GM23338 (cell line): ENCODE data around the gene SPATA31C1. TPM values are rescaled to one million over a fixed set of nuclear protein-coding genes. Genes with fewer than 3 reads are reported as not detected.

Experiments
- ATAC-seq: fragments of 200-7000 bp; cut with Tn5 transposase; 3 replicates; pipeline ENCODE4 v1.9.1; 2020
- DNase-seq: peaks from one replicate; pipeline ENCODE4 v3.0.0-alpha.2; 2015; ENCODE audit warnings: low spot score
- H2AFZ ChIP-seq: fragments of 200-600 bp; sonication (generic); 2 replicates; pipeline ENCODE4 v1.8.0; 2016; ENCODE audit warnings: antibody characterized with exemption, mild to moderate bottlenecking, moderate library complexity
- H3F3A ChIP-seq: fragments of 200-600 bp; sonication (generic); replicated peaks from 2 replicates; pipeline ENCODE4 v1.8.0; 2017; ENCODE audit warnings: antibody characterized with exemption, mixed run types, low read depth
- H3K27ac ChIP-seq: fragments of 200-600 bp; sonication (generic); 2 replicates; pipeline ENCODE4 v1.6.1; 2016; ENCODE audit warnings: low read depth
- H3K27me3 ChIP-seq: fragments of 200-600 bp; sonication (generic); 2 replicates; pipeline ENCODE4 v1.8.0; 2016; ENCODE audit warnings: mild to moderate bottlenecking, mixed run types, moderate library complexity; ENCODE audit not compliant: insufficient read depth
- H3K36me3 ChIP-seq: fragments of 200-600 bp; sonication (generic); 2 replicates; pipeline ENCODE4 v1.8.0; 2016; ENCODE audit warnings: mild to moderate bottlenecking; ENCODE audit not compliant: insufficient read depth
- H3K4me1 ChIP-seq: fragments of 200-600 bp; sonication (generic); 2 replicates; pipeline ENCODE4 v1.8.0; 2016; ENCODE audit warnings: mild to moderate bottlenecking, moderate library complexity; ENCODE audit not compliant: insufficient read depth
- H3K4me2 ChIP-seq: fragments of 200-600 bp; sonication (generic); 2 replicates; pipeline ENCODE4 v1.7.1; 2017; ENCODE audit warnings: mixed run types
- H3K4me3 ChIP-seq: fragments of 200-600 bp; sonication (generic); 2 replicates; pipeline ENCODE4 v1.6.1; 2016; ENCODE audit warnings: mixed run types
- H3K79me2 ChIP-seq: fragments of 200-600 bp; sonication (generic); replicated peaks from 2 replicates; pipeline ENCODE4 v1.8.0; 2017; ENCODE audit warnings: mild to moderate bottlenecking; ENCODE audit not compliant: insufficient read depth
- H3K9me2 ChIP-seq: fragments of 200-600 bp; sonication (generic); 2 replicates; pipeline ENCODE4 v1.8.0; 2017; ENCODE audit not compliant: insufficient read depth
- H4K20me1 ChIP-seq: fragments of 200-600 bp; sonication (generic); replicated peaks from 2 replicates; pipeline ENCODE4 v1.8.0; 2017; ENCODE audit warnings: mild to moderate bottlenecking; ENCODE audit not compliant: insufficient read depth
- H3K27ac Mint-ChIP-seq: 2 replicates; pipeline ENCODE4 v1.8.0; 2020; ENCODE audit warnings: inconsistent platforms, mild to moderate bottlenecking, moderate library complexity, mixed read lengths
- H3K27me3 Mint-ChIP-seq: 3 replicates; pipeline ENCODE4 v1.8.0; 2022; ENCODE audit warnings: low read depth, mild to moderate bottlenecking, moderate library complexity, mixed read lengths, inconsistent platforms; ENCODE audit not compliant: insufficient read depth, poor library complexity
- H3K36me3 Mint-ChIP-seq: 3 replicates; pipeline ENCODE4 v1.8.0; 2021; ENCODE audit warnings: low read depth, mild to moderate bottlenecking, inconsistent platforms, moderate library complexity, mixed read lengths
- H3K4me1 Mint-ChIP-seq: 3 replicates; pipeline ENCODE4 v1.8.0; 2020; ENCODE audit warnings: mild to moderate bottlenecking, inconsistent platforms, mixed read lengths
- H3K4me3 Mint-ChIP-seq: 3 replicates; pipeline ENCODE4 v1.8.0; 2021; ENCODE audit warnings: moderate library complexity, mild to moderate bottlenecking, inconsistent platforms, mixed read lengths
- H3K9me3 Mint-ChIP-seq: 3 replicates; pipeline ENCODE4 v1.8.0; 2020; ENCODE audit warnings: moderate library complexity, mild to moderate bottlenecking, inconsistent platforms, mixed read lengths
- EZH2phosphoT487 ChIP-seq: fragments of 200-600 bp; sonication (generic); IDR thresholded peaks from one replicate; pipeline ENCODE4 v1.8.1; 2018; ENCODE audit warnings: antibody characterized with exemption; ENCODE audit not compliant: unreplicated experiment
- JUNB ChIP-seq: IDR thresholded peaks from one replicate; pipeline ENCODE4 v1.6.1; 2016; ENCODE audit warnings: antibody characterized with exemption; ENCODE audit not compliant: unreplicated experiment
- NANOG ChIP-seq: IDR thresholded peaks from 2 replicates; pipeline ENCODE4 v1.6.1; 2016; ENCODE audit warnings: antibody characterized with exemption, borderline replicate concordance
- POLR2AphosphoS5 ChIP-seq: IDR thresholded peaks from 2 replicates; pipeline ENCODE4 v1.6.1; 2016; ENCODE audit warnings: antibody characterized with exemption, low read depth
- REST ChIP-seq: IDR thresholded peaks from one replicate; pipeline ENCODE4 v1.6.1; 2018; ENCODE audit warnings: antibody characterized with exemption; ENCODE audit not compliant: unreplicated experiment
- STAT1 ChIP-seq: IDR thresholded peaks from one replicate; pipeline ENCODE4 v1.6.1; 2016; ENCODE audit warnings: antibody characterized with exemption; ENCODE audit not compliant: unreplicated experiment
- ZNF114 ChIP-seq: fragments of 250-450 bp; sonication (Bioruptor Pico); IDR thresholded peaks from 2 replicates; pipeline ENCODE4 v1.5.0; 2020; ENCODE audit warnings: mild to moderate bottlenecking, moderate library complexity
- ZNF331 ChIP-seq: fragments of 250-450 bp; sonication (Bioruptor Pico); IDR thresholded peaks from 2 replicates; pipeline ENCODE4 v1.5.0; 2020; ENCODE audit warnings: low read depth, mild to moderate bottlenecking, moderate library complexity
- ZNF462 ChIP-seq: fragments of 250-450 bp; sonication (Bioruptor Pico); IDR thresholded peaks from 2 replicates; pipeline ENCODE4 v1.5.0; 2020; ENCODE audit warnings: mild to moderate bottlenecking, moderate library complexity
- polyA plus RNA-seq: library from polyadenylated mRNA; unstranded; fragments of >200 nt; fragmentation: Nextera tagmentation; extraction: Ambion mirVana; gene quantifications from 2 replicates; pipeline ENCODE4 v1.2.1, GENCODE V29; 2016
- total RNA-seq: library from RNA; depleted of rRNA; stranded (reverse); fragments of >200 nt; shearing (Covaris generic); gene quantifications from 2 replicates; pipeline ENCODE4 v1.2.3, GENCODE V29; 2014
- TF ChIP-seq, protein P1 (sequence below): IDR thresholded peaks from 2 replicates; pipeline ENCODE4 v1.6.1; 2016; ENCODE audit warnings: antibody characterized with exemption

Gene SPATA31C1
- total and polyA plus RNA-seq, 2 experiments from 2014 or later = not detected

DNA sequence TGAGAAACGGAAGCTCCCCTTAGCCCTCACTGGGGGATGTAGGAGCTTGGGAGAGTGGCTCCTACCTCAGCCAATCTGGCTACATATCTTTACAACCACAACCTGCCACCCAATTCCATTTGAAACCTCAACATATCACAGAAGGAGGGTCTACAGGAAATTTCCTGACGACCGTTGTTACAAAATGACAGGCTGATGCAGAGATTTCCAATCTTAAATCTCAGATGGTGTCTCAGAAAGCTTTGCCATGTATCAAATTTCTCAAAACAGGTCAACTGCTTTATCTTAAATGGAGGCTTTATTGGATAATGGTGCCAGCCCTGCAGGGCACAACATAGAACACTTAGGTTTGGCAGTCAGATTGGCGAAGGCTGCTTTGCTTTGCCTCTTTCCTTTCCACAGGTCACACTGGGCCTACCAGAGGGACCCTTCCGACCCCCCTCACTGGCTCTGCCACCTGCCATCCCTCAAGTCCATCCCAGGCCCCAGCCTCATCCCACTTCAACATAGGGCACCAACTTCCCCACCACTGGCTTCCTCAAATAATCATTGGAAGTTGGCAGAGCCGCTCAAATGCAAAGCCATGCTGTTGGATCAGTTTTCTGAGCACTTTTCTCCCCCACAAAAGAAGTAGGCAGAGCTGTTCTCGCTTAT is 46.2 kb upstream of the SPATA31C1 start:
- Histone ChIP-seq H4K20me1 (no peaks in the 10 kb centered on the region), H3K4me3 (no peak overlapping the region), H2AFZ (no peak overlapping the region), H3K4me2 (no peak overlapping the region), H3K4me1 (peaks cover 9% of the 10 kb centered on the region), H3K27ac (no peak overlapping the region), H3K27me3 (no peaks in the 10 kb centered on the region), H3F3A (no peaks in the 10 kb centered on the region), H3K36me3 (no peaks in the 10 kb centered on the region), H3K79me2 (no peaks in the 10 kb centered on the region), H3K9me2 (peaks cover under 1% of the 10 kb centered on the region; the same call in 1 of the 2 replicates)
- TF ChIP-seq ZNF114 (CRISPR knock-in tag) (no peak), NANOG (no peak), ZNF331 (CRISPR knock-in tag) (no peak), POLR2AphosphoS5 (no peak), ZNF462 (CRISPR knock-in tag) (no peak), REST (no peak), JUNB (no peak), STAT1 (no peak), EZH2phosphoT487 (no peak)
- TF ChIP-seq, protein P1, sequence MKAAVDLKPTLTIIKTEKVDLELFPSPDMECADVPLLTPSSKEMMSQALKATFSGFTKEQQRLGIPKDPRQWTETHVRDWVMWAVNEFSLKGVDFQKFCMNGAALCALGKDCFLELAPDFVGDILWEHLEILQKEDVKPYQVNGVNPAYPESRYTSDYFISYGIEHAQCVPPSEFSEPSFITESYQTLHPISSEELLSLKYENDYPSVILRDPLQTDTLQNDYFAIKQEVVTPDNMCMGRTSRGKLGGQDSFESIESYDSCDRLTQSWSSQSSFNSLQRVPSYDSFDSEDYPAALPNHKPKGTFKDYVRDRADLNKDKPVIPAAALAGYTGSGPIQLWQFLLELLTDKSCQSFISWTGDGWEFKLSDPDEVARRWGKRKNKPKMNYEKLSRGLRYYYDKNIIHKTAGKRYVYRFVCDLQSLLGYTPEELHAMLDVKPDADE = no peak
- Mint-ChIP-seq H3K36me3 (peaks cover under 1% of the 10 kb centered on the region; the same call in 2 of the 3 replicates), H3K27me3 (peaks cover 10% of the 10 kb centered on the region), H3K4me1 (peaks cover 19% of the 10 kb centered on the region), H3K9me3 (peaks cover 10% of the 10 kb centered on the region), H3K27ac (no peak overlapping the region), H3K4me3 (no peak overlapping the region)
- DNase-seq = no peak
- no peak for ATAC-seq
